ENCODE measurements around the gene TMEM190.
A peak's percentile ranks its signal among the peaks of the same experiment; 100 is the strongest.

TMEM190 gene

DNA sequence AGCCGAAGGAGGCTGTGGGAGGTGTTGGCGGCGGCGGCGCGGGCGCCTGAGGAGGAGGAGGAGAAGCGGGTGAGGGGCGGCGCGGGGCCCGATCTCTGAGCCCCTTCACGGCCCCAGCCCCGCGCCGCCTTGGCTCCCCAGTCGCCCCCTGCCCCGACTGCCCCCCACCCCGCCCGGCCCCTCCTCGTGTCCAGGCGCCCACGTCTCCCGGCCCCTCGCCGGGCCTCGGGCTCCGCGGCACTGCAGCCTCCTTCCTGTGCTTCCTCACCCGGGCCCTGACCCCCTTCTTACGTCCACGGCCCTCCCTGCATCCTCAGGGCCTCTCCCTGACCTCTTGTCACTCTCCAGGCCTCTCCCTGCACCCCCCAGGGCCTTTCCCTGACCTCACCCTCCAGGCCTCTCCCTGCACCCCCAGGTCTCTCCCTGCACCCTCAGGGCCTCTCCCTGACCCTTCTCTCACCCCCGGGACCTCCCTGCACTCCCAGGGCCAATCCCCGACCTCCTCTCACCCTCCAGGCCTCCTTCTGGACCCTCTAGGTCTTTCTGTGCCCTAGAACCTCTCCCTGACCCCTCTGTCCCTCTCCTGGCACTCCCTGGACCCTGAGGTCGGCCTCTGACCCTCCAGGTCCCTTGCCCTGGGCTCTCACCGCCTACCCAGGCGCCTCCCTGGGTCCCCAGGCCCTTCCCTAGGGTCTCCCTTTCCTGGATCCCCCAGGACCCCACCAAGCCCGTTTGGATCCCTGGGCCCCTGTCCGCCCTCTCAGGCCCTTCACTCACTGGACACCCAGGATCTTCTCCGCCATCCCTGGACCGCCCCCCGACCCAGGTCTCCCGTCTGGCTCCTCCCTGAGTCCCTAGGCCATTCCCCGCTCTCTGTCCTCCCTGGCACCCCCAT is 36.5 kb upstream of the TMEM190 start (continued):
- 0 out of 2 replicates have a peak, but pooled peaks have one; percentile 63 for TF ChIP-seq SALL2 (tag by site-specific recombination; IDR thresholded peaks at IDR 0.05; ENCODE audit: borderline replicate concordance)
- no peak for TF ChIP-seq ZBTB6 (tag by site-specific recombination; IDR thresholded peaks at IDR 0.05)
- no peak for TF ChIP-seq HOXA7 (CRISPR knock-in tag; IDR thresholded peaks at IDR 0.05; ENCODE audit: borderline replicate concordance)
- no peak for TF ChIP-seq ZFP69B (tag by site-specific recombination; IDR thresholded peaks at IDR 0.05)
- 0 out of 2 replicates have a peak, but pooled peaks have one; percentile 9 for TF ChIP-seq ZFP37 (tag by site-specific recombination; IDR thresholded peaks at IDR 0.05)
- no peak for TF ChIP-seq ZNF24 (tag by site-specific recombination; IDR thresholded peaks at IDR 0.05)
- TF ChIP-seq PRDM1 (tag by site-specific recombination; IDR thresholded peaks at IDR 0.05), result peak; percentile 53
- no peak for TF ChIP-seq KLF7 (tag by site-specific recombination; IDR thresholded peaks at IDR 0.05; ENCODE audit: borderline replicate concordance)
- peak; percentile 2; the same call in 1 of the 2 replicates for TF ChIP-seq ZNF335 (tag by site-specific recombination; conservative IDR thresholded peaks at IDR 0.05)
- TF ChIP-seq, protein P1, sequence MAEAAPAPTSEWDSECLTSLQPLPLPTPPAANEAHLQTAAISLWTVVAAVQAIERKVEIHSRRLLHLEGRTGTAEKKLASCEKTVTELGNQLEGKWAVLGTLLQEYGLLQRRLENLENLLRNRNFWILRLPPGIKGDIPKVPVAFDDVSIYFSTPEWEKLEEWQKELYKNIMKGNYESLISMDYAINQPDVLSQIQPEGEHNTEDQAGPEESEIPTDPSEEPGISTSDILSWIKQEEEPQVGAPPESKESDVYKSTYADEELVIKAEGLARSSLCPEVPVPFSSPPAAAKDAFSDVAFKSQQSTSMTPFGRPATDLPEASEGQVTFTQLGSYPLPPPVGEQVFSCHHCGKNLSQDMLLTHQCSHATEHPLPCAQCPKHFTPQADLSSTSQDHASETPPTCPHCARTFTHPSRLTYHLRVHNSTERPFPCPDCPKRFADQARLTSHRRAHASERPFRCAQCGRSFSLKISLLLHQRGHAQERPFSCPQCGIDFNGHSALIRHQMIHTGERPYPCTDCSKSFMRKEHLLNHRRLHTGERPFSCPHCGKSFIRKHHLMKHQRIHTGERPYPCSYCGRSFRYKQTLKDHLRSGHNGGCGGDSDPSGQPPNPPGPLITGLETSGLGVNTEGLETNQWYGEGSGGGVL (tag by site-specific recombination; IDR thresholded peaks at IDR 0.05), result peak; percentile 41
- no peak for TF ChIP-seq ZNF112 (tag by site-specific recombination; IDR thresholded peaks at IDR 0.05)
- TF ChIP-seq ZBTB20 (tag by site-specific recombination; IDR thresholded peaks at IDR 0.05), result 0 out of 2 replicates have a peak, but pooled peaks have one; percentile 15
- no peak for TF ChIP-seq ZNF211 (tag by site-specific recombination; IDR thresholded peaks at IDR 0.05; ENCODE audit: low read depth)
- TF ChIP-seq ZNF341 (tag by site-specific recombination; IDR thresholded peaks at IDR 0.05; ENCODE audit: low read depth), result 0 out of 2 replicates have a peak, but pooled peaks have one; percentile 12
- no peak; the same call in 1 of the 2 replicates for TF ChIP-seq HIC1 (tag by site-specific recombination; IDR thresholded peaks at IDR 0.05)
- TF ChIP-seq BCL11B (tag by site-specific recombination; IDR thresholded peaks at IDR 0.05; ENCODE audit: low read depth), result peak; percentile 93; the same call in 1 of the 2 replicates
- 0 out of 2 replicates have a peak, but pooled peaks have one; percentile 3 for TF ChIP-seq ZNF629 (tag by site-specific recombination; IDR thresholded peaks at IDR 0.05)
- TF ChIP-seq ZNF16 (tag by site-specific recombination; IDR thresholded peaks at IDR 0.05; ENCODE audit: low read depth), result peak; percentile 15; the same call in 1 of the 2 replicates
- TF ChIP-seq YY1 (tag by site-specific recombination; IDR thresholded peaks at IDR 0.05), result no peak
- 0 out of 2 replicates have a peak, but pooled peaks have one; percentile 47 for TF ChIP-seq ZNF148 (tag by site-specific recombination; IDR thresholded peaks at IDR 0.05; ENCODE audit: borderline replicate concordance)
- no peak for TF ChIP-seq ZNF140 (tag by site-specific recombination; IDR thresholded peaks at IDR 0.05)
- TF ChIP-seq, protein P2, sequence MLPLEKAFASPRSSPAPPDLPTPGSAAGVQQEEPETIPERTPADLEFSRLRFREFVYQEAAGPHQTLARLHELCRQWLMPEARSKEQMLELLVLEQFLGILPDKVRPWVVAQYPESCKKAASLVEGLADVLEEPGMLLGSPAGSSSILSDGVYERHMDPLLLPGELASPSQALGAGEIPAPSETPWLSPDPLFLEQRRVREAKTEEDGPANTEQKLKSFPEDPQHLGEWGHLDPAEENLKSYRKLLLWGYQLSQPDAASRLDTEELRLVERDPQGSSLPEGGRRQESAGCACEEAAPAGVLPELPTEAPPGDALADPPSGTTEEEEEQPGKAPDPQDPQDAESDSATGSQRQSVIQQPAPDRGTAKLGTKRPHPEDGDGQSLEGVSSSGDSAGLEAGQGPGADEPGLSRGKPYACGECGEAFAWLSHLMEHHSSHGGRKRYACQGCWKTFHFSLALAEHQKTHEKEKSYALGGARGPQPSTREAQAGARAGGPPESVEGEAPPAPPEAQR (tag by site-specific recombination; IDR thresholded peaks at IDR 0.05), result 0 out of 2 replicates have a peak, but pooled peaks have one; percentile 9
- no peak for TF ChIP-seq ZBTB8A (tag by site-specific recombination; IDR thresholded peaks at IDR 0.05)
- TF ChIP-seq FEZF1 (tag by site-specific recombination; IDR thresholded peaks at IDR 0.05), result no peak
- peak; percentile 88 for TF ChIP-seq ZBTB48 (tag by site-specific recombination; IDR thresholded peaks at IDR 0.05)
- 0 out of 2 replicates have a peak, but pooled peaks have one; percentile 12 for TF ChIP-seq BCL11A (tag by site-specific recombination; IDR thresholded peaks at IDR 0.05; ENCODE audit: low read depth)
- 0 out of 2 replicates have a peak, but pooled peaks have one; percentile 39 for TF ChIP-seq ZNF501 (tag by site-specific recombination; IDR thresholded peaks at IDR 0.05)

All from HEK293 (cell line).